ENCODE measurements around the gene KLHL29.

Gene KLHL29

DNA sequence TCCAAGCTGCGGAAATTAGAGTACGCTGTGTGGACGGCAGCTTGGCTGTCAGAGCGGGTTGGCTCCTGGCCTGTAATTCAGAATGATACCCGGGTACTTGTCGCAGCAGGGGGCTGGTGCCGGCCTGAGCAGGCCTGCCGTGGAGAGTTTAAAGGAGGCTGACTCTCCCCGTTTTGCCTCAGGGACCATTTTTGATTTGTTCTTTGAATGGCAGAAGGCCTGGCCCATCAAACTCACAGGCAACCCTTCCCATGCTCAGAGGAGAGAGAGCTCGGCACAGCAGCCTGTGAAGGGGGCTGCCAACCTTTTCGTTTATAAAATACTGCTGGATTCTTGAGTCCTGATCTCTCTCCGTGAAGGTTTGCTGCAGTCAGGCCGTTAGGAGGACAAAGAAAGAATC, 151.3 kb downstream of the KLHL29 start:
- H3K18ac ChIP-seq (ENCODE audit: low read length): peak overlapping the region; percentile 61
- H2AK5ac ChIP-seq (ENCODE audit: low read depth, low read length): no peak overlapping the region
- H3K27me3 ChIP-seq (ENCODE audit: control insufficient read depth in 3 of 3, insufficient read depth in 3 of 3, low read depth in 1 of 3, low read length in 3 of 3): no peaks in the 10 kb centered on the region
- H3K36me3 ChIP-seq (replicated peaks in 1 of 2; ENCODE audit: control insufficient read depth in 2 of 2, insufficient read depth in 2 of 2, low read length in 2 of 2): no peaks in the 10 kb centered on the region
- no peaks in the 10 kb centered on the region for H3K79me1 ChIP-seq (ENCODE audit: low read depth, low read length)
- H4K91ac ChIP-seq (ENCODE audit: low read depth, low read length, poor library complexity): no peak overlapping the region
- H3K23ac ChIP-seq (ENCODE audit: low read depth, low read length, poor library complexity): no peak overlapping the region
- no peak overlapping the region for H4K8ac ChIP-seq (ENCODE audit: low read depth, low read length)
- H3K4me2 ChIP-seq (ENCODE audit: insufficient read depth, low read length, poor library complexity, severe bottlenecking): no peak overlapping the region
- H3K9me3 ChIP-seq (replicated peaks in 1 of 2; ENCODE audit: control insufficient read depth in 2 of 2, insufficient read depth in 1 of 2, low read depth in 1 of 2, low read length in 2 of 2): no peaks in the 10 kb centered on the region
- no peak overlapping the region for H2AFZ ChIP-seq (ENCODE audit: low read length)
- no peak overlapping the region for H3K4ac ChIP-seq (ENCODE audit: low read length)
- H3K9ac ChIP-seq (ENCODE audit: low read depth, low read length, poor library complexity): no peak overlapping the region
- H2BK5ac ChIP-seq (ENCODE audit: low read length): no peak overlapping the region
- no peak overlapping the region for H2BK120ac ChIP-seq (ENCODE audit: low read depth, low read length)
- H2BK12ac ChIP-seq (ENCODE audit: low read length): no peak overlapping the region
- DNase-seq (ENCODE audit: low spot score): no peak
- H3K27ac ChIP-seq (replicated peaks; ENCODE audit: low read length): no peak overlapping the region
- H2BK15ac ChIP-seq (ENCODE audit: low read length): no peak overlapping the region
- no CpG with 5 or more reads among the region's 13 CpGs for WGBS, 2 donors (ENCODE audit: extremely low coverage in 2 of 2, insufficient read length in 2 of 2, insufficient replicate concordance in 1 of 2)
- no peak overlapping the region for H3K4me3 ChIP-seq (ENCODE audit: low read length in 2 of 2)
- no peak overlapping the region for H3K14ac ChIP-seq (ENCODE audit: low read length)
- H3K4me1 ChIP-seq (ENCODE audit: control insufficient read depth in 2 of 2, insufficient read depth in 1 of 2, low read depth in 1 of 2, low read length in 2 of 2): peaks cover 16 to 18% of the 10 kb centered on the region in 2 donors

DNA sequence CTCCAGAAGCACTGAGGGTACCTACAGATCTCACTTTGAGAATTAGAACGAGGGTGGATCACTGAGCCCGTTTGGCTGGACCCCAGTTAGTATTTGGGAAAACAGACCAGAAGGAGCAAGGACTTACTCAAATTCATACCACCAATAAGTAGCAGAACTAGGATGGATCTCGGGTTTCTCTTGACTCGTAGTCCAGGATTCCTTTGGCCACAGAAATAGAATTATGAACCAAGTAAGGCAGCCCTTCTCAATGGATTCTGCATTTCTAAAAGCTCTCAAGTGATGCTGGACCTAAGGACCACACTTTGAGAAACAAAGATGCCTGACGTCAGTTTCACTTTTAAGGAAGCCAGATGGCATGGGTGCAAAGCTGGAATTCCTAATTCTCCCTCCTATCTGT, 153.0 kb downstream of the KLHL29 start:
- no peak overlapping the region for H3K27ac ChIP-seq (replicated peaks; ENCODE audit: low read length)
- H3K9ac ChIP-seq (ENCODE audit: low read depth, low read length, poor library complexity): no peak overlapping the region
- H2BK12ac ChIP-seq (ENCODE audit: low read length): no peak overlapping the region
- DNase-seq (ENCODE audit: low spot score): no peak
- no peak overlapping the region for H4K8ac ChIP-seq (ENCODE audit: low read depth, low read length)
- WGBS, 2 donors (ENCODE audit: extremely low coverage in 2 of 2, insufficient read length in 2 of 2, insufficient replicate concordance in 1 of 2): no CpG with 5 or more reads among the region's 5 CpGs
- H3K27me3 ChIP-seq (ENCODE audit: control insufficient read depth in 3 of 3, insufficient read depth in 3 of 3, low read depth in 1 of 3, low read length in 3 of 3): no peaks in the 10 kb centered on the region
- H3K36me3 ChIP-seq (replicated peaks in 1 of 2; ENCODE audit: control insufficient read depth in 2 of 2, insufficient read depth in 2 of 2, low read length in 2 of 2): no peaks in the 10 kb centered on the region
- no peak overlapping the region for H3K23ac ChIP-seq (ENCODE audit: low read depth, low read length, poor library complexity)
- no peak overlapping the region for H4K91ac ChIP-seq (ENCODE audit: low read depth, low read length, poor library complexity)
- H3K9me3 ChIP-seq (replicated peaks in 1 of 2; ENCODE audit: control insufficient read depth in 2 of 2, insufficient read depth in 1 of 2, low read depth in 1 of 2, low read length in 2 of 2): no peaks in the 10 kb centered on the region
- H2BK5ac ChIP-seq (ENCODE audit: low read length): no peak overlapping the region
- H3K4me3 ChIP-seq (ENCODE audit: low read length in 2 of 2): no peak overlapping the region
- no peak overlapping the region for H3K14ac ChIP-seq (ENCODE audit: low read length)
- no peak overlapping the region for H3K18ac ChIP-seq (ENCODE audit: low read length)
- no peak overlapping the region for H2AK5ac ChIP-seq (ENCODE audit: low read depth, low read length)
- peaks cover 11 to 16% of the 10 kb centered on the region in 2 donors for H3K4me1 ChIP-seq (ENCODE audit: control insufficient read depth in 2 of 2, insufficient read depth in 1 of 2, low read depth in 1 of 2, low read length in 2 of 2)
- no peaks in the 10 kb centered on the region for H3K79me1 ChIP-seq (ENCODE audit: low read depth, low read length)
- no peak overlapping the region for H3K4ac ChIP-seq (ENCODE audit: low read length)
- no peak overlapping the region for H3K4me2 ChIP-seq (ENCODE audit: insufficient read depth, low read length, poor library complexity, severe bottlenecking)
- no peak overlapping the region for H2BK120ac ChIP-seq (ENCODE audit: low read depth, low read length)
- no peak overlapping the region for H2AFZ ChIP-seq (ENCODE audit: low read length)
- H2BK15ac ChIP-seq (ENCODE audit: low read length): no peak overlapping the region

DNA sequence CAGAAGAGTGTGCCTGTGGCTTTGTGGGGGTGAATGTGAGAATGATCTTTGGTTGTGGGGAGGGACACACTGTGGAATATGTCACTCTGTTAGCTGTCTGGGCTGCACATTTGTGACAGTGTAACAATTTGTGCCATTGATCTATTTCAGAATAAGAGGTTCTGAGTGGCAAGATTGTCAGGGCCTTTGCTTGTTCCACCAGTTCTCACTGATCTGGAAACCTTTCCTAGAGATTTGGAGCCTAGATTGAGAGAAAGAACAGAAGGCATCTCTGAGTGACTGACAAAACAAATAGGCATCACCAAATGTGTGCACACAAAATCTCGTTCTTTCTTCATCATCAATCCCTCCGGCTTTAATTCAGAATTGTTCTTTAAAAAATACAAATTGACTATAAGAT, 153.6 kb downstream of the KLHL29 start:
- H2BK5ac ChIP-seq (ENCODE audit: low read length): no peak overlapping the region
- H3K27ac ChIP-seq (replicated peaks; ENCODE audit: low read length): no peak overlapping the region
- H2BK12ac ChIP-seq (ENCODE audit: low read length): no peak overlapping the region
- H3K9me3 ChIP-seq (replicated peaks in 1 of 2; ENCODE audit: control insufficient read depth in 2 of 2, insufficient read depth in 1 of 2, low read depth in 1 of 2, low read length in 2 of 2): no peaks in the 10 kb centered on the region
- no peak overlapping the region for H2AFZ ChIP-seq (ENCODE audit: low read length)
- no peak overlapping the region for H3K14ac ChIP-seq (ENCODE audit: low read length)
- WGBS, 2 donors (ENCODE audit: extremely low coverage in 2 of 2, insufficient read length in 2 of 2, insufficient replicate concordance in 1 of 2): no CpG with 5 or more reads among the region's 2 CpGs
- H4K91ac ChIP-seq (ENCODE audit: low read depth, low read length, poor library complexity): no peak overlapping the region
- no peak overlapping the region for H3K4me2 ChIP-seq (ENCODE audit: insufficient read depth, low read length, poor library complexity, severe bottlenecking)
- no peak overlapping the region for H4K8ac ChIP-seq (ENCODE audit: low read depth, low read length)
- H3K79me1 ChIP-seq (ENCODE audit: low read depth, low read length): no peaks in the 10 kb centered on the region
- H3K23ac ChIP-seq (ENCODE audit: low read depth, low read length, poor library complexity): no peak overlapping the region
- H2BK120ac ChIP-seq (ENCODE audit: low read depth, low read length): no peak overlapping the region
- no peak overlapping the region for H3K4ac ChIP-seq (ENCODE audit: low read length)
- no peak overlapping the region for H2AK5ac ChIP-seq (ENCODE audit: low read depth, low read length)
- H3K36me3 ChIP-seq (replicated peaks in 1 of 2; ENCODE audit: control insufficient read depth in 2 of 2, insufficient read depth in 2 of 2, low read length in 2 of 2): no peaks in the 10 kb centered on the region
- H3K27me3 ChIP-seq (ENCODE audit: control insufficient read depth in 3 of 3, insufficient read depth in 3 of 3, low read depth in 1 of 3, low read length in 3 of 3): no peaks in the 10 kb centered on the region
- no peak overlapping the region for H2BK15ac ChIP-seq (ENCODE audit: low read length)
- no peak overlapping the region for H3K18ac ChIP-seq (ENCODE audit: low read length)
- H3K4me3 ChIP-seq (ENCODE audit: low read length in 2 of 2): no peak overlapping the region
- peaks cover 8 to 10% of the 10 kb centered on the region in 2 donors for H3K4me1 ChIP-seq (ENCODE audit: control insufficient read depth in 2 of 2, insufficient read depth in 1 of 2, low read depth in 1 of 2, low read length in 2 of 2)
- H3K9ac ChIP-seq (ENCODE audit: low read depth, low read length, poor library complexity): no peak overlapping the region
- no peak for DNase-seq (ENCODE audit: low spot score)

DNA sequence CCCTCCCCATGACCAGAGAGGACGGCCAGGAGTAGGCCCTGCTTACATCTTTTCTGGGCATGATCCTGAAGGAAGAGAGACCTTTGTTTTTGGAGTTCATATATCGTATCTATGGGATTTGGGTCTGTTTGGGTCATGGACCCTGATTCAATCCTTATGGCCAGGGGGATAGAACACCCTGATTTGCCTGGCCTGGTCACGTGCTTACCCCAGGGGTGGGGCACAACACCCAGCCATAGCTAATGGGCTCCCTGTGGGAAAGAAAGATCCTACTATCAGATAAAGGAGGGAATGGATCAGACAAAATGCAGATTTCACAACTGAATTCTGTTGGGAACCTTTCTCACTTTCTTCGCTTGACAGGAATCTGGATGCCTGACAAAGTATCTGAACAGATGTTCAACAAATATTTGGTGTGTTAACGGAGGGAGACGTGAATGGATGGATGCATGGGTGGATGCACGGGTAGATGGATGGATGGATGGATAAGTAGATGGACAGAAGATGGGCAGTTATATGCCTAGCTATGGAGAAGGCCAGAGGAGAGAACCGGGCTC, 155.9 kb downstream of the KLHL29 start:
- Histone ChIP-seq H3K4me3 (ENCODE audit: low read length in 2 of 2) (no peak overlapping the region), H3K14ac (ENCODE audit: low read length) (no peak overlapping the region), H2BK5ac (ENCODE audit: low read length) (no peak overlapping the region), H3K4ac (ENCODE audit: low read length) (no peak overlapping the region), H2AK5ac (ENCODE audit: low read depth, low read length) (no peak overlapping the region), H2AFZ (ENCODE audit: low read length) (no peak overlapping the region), H4K8ac (ENCODE audit: low read depth, low read length) (no peak overlapping the region), H3K9ac (ENCODE audit: low read depth, low read length, poor library complexity) (no peak overlapping the region), H3K23ac (ENCODE audit: low read depth, low read length, poor library complexity) (no peak overlapping the region), H2BK12ac (ENCODE audit: low read length) (no peak overlapping the region), H3K9me3 (replicated peaks in 1 of 2; ENCODE audit: control insufficient read depth in 2 of 2, insufficient read depth in 1 of 2, low read depth in 1 of 2, low read length in 2 of 2) (no peaks in the 10 kb centered on the region), H3K27ac (replicated peaks; ENCODE audit: low read length) (no peak overlapping the region), H4K91ac (ENCODE audit: low read depth, low read length, poor library complexity) (no peak overlapping the region), H2BK15ac (ENCODE audit: low read length) (no peak overlapping the region), H3K79me1 (ENCODE audit: low read depth, low read length) (no peaks in the 10 kb centered on the region), H2BK120ac (ENCODE audit: low read depth, low read length) (no peak overlapping the region), H3K36me3 (replicated peaks in 1 of 2; ENCODE audit: control insufficient read depth in 2 of 2, insufficient read depth in 2 of 2, low read length in 2 of 2) (no peaks in the 10 kb centered on the region), H3K27me3 (ENCODE audit: control insufficient read depth in 3 of 3, insufficient read depth in 3 of 3, low read depth in 1 of 3, low read length in 3 of 3) (no peaks in the 10 kb centered on the region), H3K18ac (ENCODE audit: low read length) (no peak overlapping the region), H3K4me2 (ENCODE audit: insufficient read depth, low read length, poor library complexity, severe bottlenecking) (no peak overlapping the region), H3K4me1 (ENCODE audit: control insufficient read depth in 2 of 2, insufficient read depth in 1 of 2, low read depth in 1 of 2, low read length in 2 of 2) (peaks cover 8% of the 10 kb centered on the region in 2 donors)
- no peak for DNase-seq (ENCODE audit: low spot score)
- WGBS, 2 donors (ENCODE audit: extremely low coverage in 2 of 2, insufficient read length in 2 of 2, insufficient replicate concordance in 1 of 2): 100% methylated on average over 2 of the region's 8 CpGs; no CpG with 5 or more reads in 1 of the 2 donors
